Adrenal gland (tissue), 12 donors: ENCODE measurements around the gene RPL10. TPM values are rescaled to one million over a fixed set of nuclear protein-coding genes. Genes with fewer than 3 reads are reported as not detected.

Experiments used
- DNase-seq, 7 donors: peaks; one replicate each; pipeline ENCODE4 v3.0.0-alpha.2; 2019 to 2020
- H3K27ac ChIP-seq, 5 donors: fragments of 200-600 bp; sonication (generic) in 4 of 5; 1 replicate in 3 of 5; 2 replicates in 2 of 5; pipeline versions ENCODE4 v1.5.1 to v1.8.0; 2016 to 2020; ENCODE audit warnings: mild to moderate bottlenecking in 1 of 5
- H3K27me3 ChIP-seq: fragments of 200-600 bp; 2 replicates; pipeline ENCODE4 v1.8.0; 2021
- H3K36me3 ChIP-seq, 2 donors: fragments of 200-600 bp; replicated peaks in 1 of 2; 1 replicate in 1 of 2; 2 replicates in 1 of 2; pipeline versions ENCODE4 v1.5.1 to v1.8.0; 2018 to 2022
- H3K4me1 ChIP-seq, 2 donors: fragments of 200-600 bp; replicated peaks in 1 of 2; 1 replicate in 1 of 2; 2 replicates in 1 of 2; pipeline versions ENCODE4 v1.5.1 to v1.8.0; 2018 to 2021
- H3K4me3 ChIP-seq, 4 donors: fragments of 200-600 bp; sonication (generic) in 3 of 4; one replicate each; pipeline ENCODE4 v1.5.1; 2016 to 2018
- H3K9me3 ChIP-seq, 3 donors: fragments of 200-600 bp; sonication (generic) in 1 of 3; replicated peaks in 1 of 3; 1 replicate in 2 of 3; 2 replicates in 1 of 3; pipeline versions ENCODE4 v1.5.1 to v1.8.0; 2016 to 2021
- CTCF ChIP-seq, 6 experiments: fragments of 450-650 bp in 4 of 6; fragments of 200-600 bp in 2 of 6; sonication (generic) in 1 of 6; IDR thresholded peaks; 1 replicate in 5 of 6; 2 replicates in 1 of 6; pipeline versions ENCODE4 v1.5.1 to v1.8.0; 2016 to 2021; ENCODE audit warnings: antibody characterized with exemption in 6 of 6, mild to moderate bottlenecking in 2 of 6, moderate library complexity in 1 of 6
- POLR2A ChIP-seq, 2 donors: fragments of 450-650 bp; IDR thresholded peaks; one replicate each; pipeline ENCODE4 v1.6.1; 2017; ENCODE audit warnings: antibody characterized with exemption in 2 of 2, mild to moderate bottlenecking in 2 of 2, moderate library complexity in 1 of 2
- WGBS, 4 donors: extraction: QIAGEN DNeasy Blood & Tissue Kit in 2 of 4; methylation state at CpG; one replicate each; pipeline versions ENCODE4 v1.1.5 to v1.1.7; 2013 to 2017; 5-methylcytosine and 5-hydroxymethylcytosine counted together
- intact Hi-C, 2 donors: fragments of 100-400 bp; cut with DNase I; formaldehyde crosslinking; loops; one replicate each; pipeline versions ENCODE4 v1.14.1 to v1.15.0; 2022 to 2023
- polyA plus RNA-seq, 3 donors: library from polyadenylated mRNA; stranded (reverse); fragments of 200-250 nt in 2 of 3; fragments of 350-450 nt in 1 of 3; fragmentation: Illumina TruSeq in 1 of 3; extraction: RNeasy Lipid Tissue Mini Kit (QIAGEN cat#74804) in 1 of 3; gene quantifications; one replicate each; pipeline ENCODE4 v1.2.3, GENCODE V29; 2013 to 2014
- total RNA-seq, 9 donors: library from RNA; depleted of rRNA in 4 of 9; stranded (reverse); fragments of >200 nt in 4 of 9; fragments of 120-200 nt in 1 of 9; fragmentation: NEBNext Ultra II Directional in 1 of 9; extraction: Animal tissue kit (Norgen Biotek cat#: 25700) in 1 of 9; gene quantifications; one replicate each; pipeline versions ENCODE4 v1.1.0 to v1.2.4, GENCODE V29; 2013 to 2023
- donor health status: healthy with polysubstance abuse.
- donor health status: Bipolar disorder and iron deficiency.
- donor health status: DM: yes; HTN: yes; CAD: no.
- donor health status: DM: no; HTN: no; CAD: no.
- donor health status: DM: no; HTN: no; CAD: no.
- donor health status: DM: yes; HTN: yes; CAD: no.

Gene RPL10
- total and polyA plus RNA-seq, 12 donors, result 626 to 5,287 (median 2,443) TPM

- Histone ChIP-seq H3K27me3 (no peaks in the 10 kb centered on the region), H3K4me1 (peaks cover 4 to 8% of the 10 kb centered on the region in 2 donors), H3K36me3 (no peaks in the 10 kb centered on the region), H3K9me3 (no peaks in the 10 kb centered on the region), H3K27ac (peak overlapping the region; percentile 81 to 98 (median 91)), H3K4me3 (peak overlapping the region in 2 of 4 donors; percentile 10 to 44)
- peak; percentile 70 to 81 for TF ChIP-seq POLR2A (IDR thresholded peaks at IDR 0.05)
- no peak for TF ChIP-seq CTCF (IDR thresholded peaks at IDR 0.05)
- intact Hi-C loops, result no loop called here
- DNase-seq, result peak; percentile 62 to 73 (median 64)
- 0 to 58% (median 18%) methylated on average over 5 to 77 of the region's 79 CpGs for WGBS, 4 donors
Observed at GRCh38 chrX:154378059-154378798, 19.9 kb upstream of the RPL10 start.

GRCh38 chrX:154378799-154379568, 19.2 kb upstream of the RPL10 start, which contains the start of gene EMD:
Gene EMD, plus strand, starts transcription at chrX:154379295. Its CDS starts 190 bp downstream, at chrX:154379485.
- Histone ChIP-seq H3K36me3 (no peaks in the 10 kb centered on the region), H3K4me1 (peaks cover 4 to 8% of the 10 kb centered on the region in 2 donors), H3K27ac (peak within 1 kb of the TSS; percentile 81 to 98 (median 98)), H3K9me3 (no peaks in the 10 kb centered on the region), H3K4me3 (peak within 1 kb of the TSS; percentile 44 to 73 (median 64)), H3K27me3 (no peaks in the 10 kb centered on the region)
- TF ChIP-seq POLR2A (IDR thresholded peaks at IDR 0.05) (peak; percentile 78 to 86), CTCF (IDR thresholded peaks at IDR 0.05) (no peak)
- peak; percentile 95 to 99 (median 98) for DNase-seq
- WGBS, 4 donors, result 0 to 53% (median 18%) methylated on average over 9 to 103 of the region's 103 CpGs
- intact Hi-C loops, result no loop called here

- 0 to 63% (median 39%) methylated on average over 25 to 38 of the region's 38 CpGs; no CpG with 5 or more reads in 1 of the 4 donors for WGBS, 4 donors
- no peaks in the 10 kb centered on the region for H3K9me3 ChIP-seq
- peak overlapping the region; percentile 44 to 73 (median 64) for H3K4me3 ChIP-seq
- no peak for DNase-seq
- H3K36me3 ChIP-seq, result no peaks in the 10 kb centered on the region
- H3K4me1 ChIP-seq, result peaks cover 4 to 8% of the 10 kb centered on the region in 2 donors
- intact Hi-C loops, result no loop called here
- H3K27ac ChIP-seq, result peak overlapping the region; percentile 60 to 98 (median 96)
- TF ChIP-seq CTCF (IDR thresholded peaks at IDR 0.05), result no peak
- no peak for TF ChIP-seq POLR2A (IDR thresholded peaks at IDR 0.05)
- no peaks in the 10 kb centered on the region for H3K27me3 ChIP-seq
Observed at GRCh38 chrX:154379569-154379951, 18.6 kb upstream of the RPL10 start.

- H3K36me3 ChIP-seq, result no peaks in the 10 kb centered on the region
- intact Hi-C loops, result no loop called here
- TF ChIP-seq POLR2A (IDR thresholded peaks at IDR 0.05) (no peak), CTCF (IDR thresholded peaks at IDR 0.05) (no peak)
- no peak for DNase-seq
- H3K9me3 ChIP-seq, result no peaks in the 10 kb centered on the region
- peak overlapping the region; percentile 60 to 98 (median 96) for H3K27ac ChIP-seq
- peaks cover 4 to 8% of the 10 kb centered on the region in 2 donors for H3K4me1 ChIP-seq
- no peaks in the 10 kb centered on the region for H3K27me3 ChIP-seq
- peak overlapping the region in 2 of 4 donors; percentile 44 to 60 for H3K4me3 ChIP-seq
- WGBS, 4 donors, result 39 to 56% (median 55%) methylated on average over 10 to 13 of the region's 13 CpGs; no CpG with 5 or more reads in 1 of the 4 donors
Observed at GRCh38 chrX:154380153-154380552, 18.0 kb upstream of the RPL10 start.
